ENCODE data around the gene PFDN4. TPM values are rescaled to one million over a fixed set of nuclear protein-coding genes. Genes with fewer than 3 reads are reported as not detected.
"Not testable (repeated sequence)": the region's sequence is repeated elsewhere in the genome, so short reads cannot be mapped to it uniquely, and the experiment has no call there.

The PFDN4 gene
- total RNA-seq, 1 donor from 2014 or later = 68.9 TPM

DNA sequence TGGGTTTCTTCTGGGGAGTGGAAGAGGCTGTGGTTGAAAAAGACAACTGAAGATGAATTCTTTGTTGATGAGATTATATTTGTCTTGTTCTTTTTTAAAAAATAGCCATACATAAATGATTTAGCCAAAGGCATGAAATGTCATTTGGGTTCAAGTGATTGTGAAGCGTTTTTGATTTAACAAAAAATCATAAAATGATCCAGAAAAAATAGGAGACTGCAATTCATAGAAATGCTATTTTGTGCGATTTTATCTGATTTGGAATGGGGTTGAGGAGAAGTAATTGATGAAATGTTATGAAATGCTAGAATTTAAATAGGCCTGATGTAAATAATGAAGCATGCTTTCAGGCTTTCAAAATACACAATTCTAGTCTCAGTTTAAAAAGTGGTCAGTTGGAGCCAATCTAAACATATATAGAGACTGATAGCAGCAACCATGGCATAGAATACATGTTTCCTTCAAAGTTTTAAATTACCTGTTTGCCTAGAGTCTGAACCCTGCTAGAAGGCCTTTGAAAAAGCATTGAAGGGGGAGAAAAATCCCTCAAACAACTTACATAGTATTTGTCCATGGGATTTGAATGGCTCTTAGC is 21.8 kb downstream of the PFDN4 start:
- Histone ChIP-seq H3K27me3 (no peaks in the 10 kb centered on the region), H3K9me3 (no peaks in the 10 kb centered on the region), H3K27ac (no peak overlapping the region), H3K36me3 (no peaks in the 10 kb centered on the region), H3K4me1 (no peaks in the 10 kb centered on the region), H3K4me3 (no peak overlapping the region)
- no peak for DNase-seq (ENCODE audit: low spot score in 2 of 2)
- TF ChIP-seq, protein P1, sequence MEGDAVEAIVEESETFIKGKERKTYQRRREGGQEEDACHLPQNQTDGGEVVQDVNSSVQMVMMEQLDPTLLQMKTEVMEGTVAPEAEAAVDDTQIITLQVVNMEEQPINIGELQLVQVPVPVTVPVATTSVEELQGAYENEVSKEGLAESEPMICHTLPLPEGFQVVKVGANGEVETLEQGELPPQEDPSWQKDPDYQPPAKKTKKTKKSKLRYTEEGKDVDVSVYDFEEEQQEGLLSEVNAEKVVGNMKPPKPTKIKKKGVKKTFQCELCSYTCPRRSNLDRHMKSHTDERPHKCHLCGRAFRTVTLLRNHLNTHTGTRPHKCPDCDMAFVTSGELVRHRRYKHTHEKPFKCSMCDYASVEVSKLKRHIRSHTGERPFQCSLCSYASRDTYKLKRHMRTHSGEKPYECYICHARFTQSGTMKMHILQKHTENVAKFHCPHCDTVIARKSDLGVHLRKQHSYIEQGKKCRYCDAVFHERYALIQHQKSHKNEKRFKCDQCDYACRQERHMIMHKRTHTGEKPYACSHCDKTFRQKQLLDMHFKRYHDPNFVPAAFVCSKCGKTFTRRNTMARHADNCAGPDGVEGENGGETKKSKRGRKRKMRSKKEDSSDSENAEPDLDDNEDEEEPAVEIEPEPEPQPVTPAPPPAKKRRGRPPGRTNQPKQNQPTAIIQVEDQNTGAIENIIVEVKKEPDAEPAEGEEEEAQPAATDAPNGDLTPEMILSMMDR (IDR thresholded peaks at IDR 0.05) = no peak
- intact Hi-C loops (cut with DNase I) = no loop called here

DNA sequence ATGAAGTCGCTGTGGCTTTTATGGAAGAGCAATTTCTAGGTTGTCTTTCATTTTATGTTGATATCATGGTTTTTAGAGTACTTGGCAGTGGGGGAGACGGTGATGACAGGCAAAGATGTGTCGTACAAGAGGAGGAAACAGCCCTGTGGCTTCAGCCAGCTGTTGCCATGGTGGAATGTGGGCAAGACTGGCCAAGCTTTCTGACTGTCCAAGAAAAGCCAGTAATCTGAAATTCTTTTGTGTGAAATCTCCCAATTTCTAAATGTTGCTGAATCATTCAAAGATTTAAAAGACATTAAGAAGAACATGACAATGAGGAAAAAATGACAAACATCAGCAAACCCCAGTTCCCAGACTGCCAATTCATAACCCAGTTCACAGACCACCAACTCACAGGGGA is 23.1 kb downstream of the PFDN4 start:
- TF ChIP-seq, protein P1 (IDR thresholded peaks at IDR 0.05) = no peak
- intact Hi-C loops (cut with DNase I) = no loop called here

DNA sequence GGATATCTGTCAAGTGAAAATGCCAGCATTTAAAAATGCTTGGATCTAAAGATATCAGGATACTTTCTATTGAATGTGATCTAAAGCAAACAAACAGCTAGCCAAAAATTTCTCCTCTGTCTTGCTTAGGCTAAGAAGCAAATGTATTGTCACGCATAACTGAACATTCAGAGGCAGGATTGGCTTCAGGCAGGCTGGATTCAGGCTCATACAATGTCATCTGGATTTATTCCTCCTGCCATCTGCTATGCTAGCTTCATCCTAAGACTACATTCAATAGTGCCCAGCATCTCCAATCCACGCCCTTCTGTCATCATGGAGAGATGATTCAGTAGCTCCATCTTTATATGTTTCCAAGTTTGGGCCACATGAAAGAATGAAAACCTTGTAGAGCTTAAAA is 27.1 kb downstream of the PFDN4 start:
- no peak overlapping the region for H3K27ac ChIP-seq
- intact Hi-C loops (cut with DNase I) = no loop called here
- H3K4me1 ChIP-seq = no peaks in the 10 kb centered on the region
- DNase-seq (ENCODE audit: low spot score in 2 of 2) = no peak
- TF ChIP-seq, protein P1 (IDR thresholded peaks at IDR 0.05) = no peak
- H3K27me3 ChIP-seq = no peaks in the 10 kb centered on the region
- no peaks in the 10 kb centered on the region for H3K9me3 ChIP-seq
- no peak overlapping the region for H3K4me3 ChIP-seq
- H3K36me3 ChIP-seq = no peaks in the 10 kb centered on the region

More for the DNA sequence above, 23.1 kb downstream of the PFDN4 start:
- Histone ChIP-seq H3K4me1 (no peaks in the 10 kb centered on the region), H3K36me3 (no peaks in the 10 kb centered on the region), H3K27ac (no peak overlapping the region), H3K9me3 (no peaks in the 10 kb centered on the region), H3K4me3 (no peak overlapping the region), H3K27me3 (no peaks in the 10 kb centered on the region)
- DNase-seq (ENCODE audit: low spot score in 2 of 2) = no peak

DNA sequence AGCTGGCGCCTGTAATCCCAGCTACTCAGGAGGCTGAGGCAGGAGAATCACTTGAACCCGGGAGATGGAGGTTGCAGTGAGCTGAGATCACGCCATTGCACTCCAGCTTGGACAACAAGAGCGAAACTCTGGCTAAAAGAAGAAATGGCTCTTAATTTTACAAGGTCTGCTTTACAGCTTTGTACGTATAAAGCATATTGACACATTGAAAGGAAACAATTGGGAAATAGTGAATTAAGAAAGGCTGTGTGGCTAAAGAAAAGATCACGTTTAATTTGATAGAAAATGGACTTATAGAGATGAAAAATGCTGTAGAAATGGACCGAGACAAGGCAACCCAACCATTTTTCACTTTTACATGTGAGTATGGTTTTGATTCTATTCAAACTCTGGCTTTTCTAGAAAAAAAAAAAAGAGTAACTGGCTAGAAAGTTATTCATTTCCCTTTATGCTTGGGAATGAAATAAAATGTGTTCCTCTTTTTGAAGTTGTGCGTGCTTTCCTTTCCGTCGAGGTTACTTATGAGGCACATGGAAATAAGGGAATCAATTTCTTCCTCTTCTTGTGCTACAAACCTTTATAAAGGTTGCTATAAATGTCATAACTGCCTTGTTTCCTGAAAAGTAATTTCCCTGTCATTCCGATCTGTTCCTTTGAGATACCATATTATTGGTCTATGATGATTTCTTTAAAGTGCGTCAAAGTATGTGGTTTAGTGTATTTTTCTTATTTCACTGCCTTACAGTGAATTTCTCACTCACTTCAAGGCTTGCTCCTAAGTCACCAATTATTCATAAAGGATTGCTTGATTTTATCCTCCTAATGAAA is 29.4 kb downstream of the PFDN4 start:
- no peak for DNase-seq (ENCODE audit: low spot score in 2 of 2)
- no peaks in the 10 kb centered on the region for H3K4me1 ChIP-seq
- H3K36me3 ChIP-seq = no peaks in the 10 kb centered on the region
- no peak overlapping the region for H3K27ac ChIP-seq
- TF ChIP-seq, protein P1 (IDR thresholded peaks at IDR 0.05) = no peak
- H3K9me3 ChIP-seq = no peaks in the 10 kb centered on the region
- no peak overlapping the region for H3K4me3 ChIP-seq
- no peaks in the 10 kb centered on the region for H3K27me3 ChIP-seq
- intact Hi-C loops (cut with DNase I) = no loop called here

DNA sequence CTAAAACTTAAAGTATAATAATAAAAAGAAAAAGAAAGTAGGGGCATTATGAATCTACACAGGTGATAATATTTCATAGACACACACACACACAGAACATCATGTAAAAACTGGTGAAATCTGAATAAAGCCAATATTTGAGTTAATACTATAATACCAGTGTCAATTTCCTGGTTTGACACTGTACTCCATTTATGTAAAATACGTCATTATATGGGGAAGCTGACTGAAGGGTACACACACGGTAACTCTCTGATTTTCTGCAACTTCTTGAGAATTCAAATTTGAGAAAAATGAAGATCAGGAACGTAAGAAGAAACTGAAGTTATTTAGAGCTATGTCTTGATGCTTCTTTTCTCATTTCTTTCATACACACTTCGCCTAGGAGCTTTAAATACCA is 36.2 kb downstream of the PFDN4 start:
- H3K4me3 ChIP-seq = no peak overlapping the region
- intact Hi-C loops (cut with DNase I) = no loop called here

DNA sequence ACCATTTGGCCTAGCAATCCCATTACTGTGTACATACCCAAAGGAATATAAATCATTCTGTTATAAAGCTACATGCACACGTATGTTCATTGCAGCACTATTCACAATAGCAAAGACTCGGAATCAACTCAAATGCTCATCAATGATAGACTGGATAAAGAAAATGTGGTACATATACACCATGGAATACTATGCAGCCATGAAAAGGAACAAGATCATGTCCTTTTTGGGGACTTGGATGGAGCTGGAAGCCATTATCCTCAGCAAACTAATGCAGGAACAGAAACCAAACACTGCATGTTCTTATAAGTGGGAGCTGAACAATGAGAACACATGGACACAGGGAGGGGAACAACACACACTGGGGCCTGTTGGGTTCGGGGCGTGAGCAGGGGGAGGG is 40.8 kb downstream of the PFDN4 start:
- H3K9me3 ChIP-seq; H3K27me3 ChIP-seq; intact Hi-C loops (cut with DNase I); H3K36me3 ChIP-seq; H3K4me1 ChIP-seq; H3K4me3 ChIP-seq; DNase-seq (ENCODE audit: low spot score in 2 of 2); H3K27ac ChIP-seq: not testable (repeated sequence)

More for the DNA sequence above, 36.2 kb downstream of the PFDN4 start:
- no peaks in the 10 kb centered on the region for H3K36me3 ChIP-seq
- TF ChIP-seq, protein P1 (IDR thresholded peaks at IDR 0.05) = no peak
- H3K9me3 ChIP-seq = no peaks in the 10 kb centered on the region
- DNase-seq (ENCODE audit: low spot score in 2 of 2) = no peak
- H3K27ac ChIP-seq = no peak overlapping the region
- no peaks in the 10 kb centered on the region for H3K27me3 ChIP-seq
- H3K4me1 ChIP-seq = no peaks in the 10 kb centered on the region

Measured in ascending aorta (tissue), 2 donors.